HG03432 (cell line): Measurements from ENCODE around the gene DNM3.
A peak's percentile ranks its signal among the peaks of the same experiment; 100 is the strongest.

Experiments used
- ATAC-seq: cut with Tn5 transposase; IDR thresholded peaks from one replicate; pipeline ENCODE4 v1.9.1; 2021; ENCODE audit warnings: mild to moderate bottlenecking, moderate library complexity; ENCODE audit not compliant: unreplicated experiment

DNM3 gene

DNA sequence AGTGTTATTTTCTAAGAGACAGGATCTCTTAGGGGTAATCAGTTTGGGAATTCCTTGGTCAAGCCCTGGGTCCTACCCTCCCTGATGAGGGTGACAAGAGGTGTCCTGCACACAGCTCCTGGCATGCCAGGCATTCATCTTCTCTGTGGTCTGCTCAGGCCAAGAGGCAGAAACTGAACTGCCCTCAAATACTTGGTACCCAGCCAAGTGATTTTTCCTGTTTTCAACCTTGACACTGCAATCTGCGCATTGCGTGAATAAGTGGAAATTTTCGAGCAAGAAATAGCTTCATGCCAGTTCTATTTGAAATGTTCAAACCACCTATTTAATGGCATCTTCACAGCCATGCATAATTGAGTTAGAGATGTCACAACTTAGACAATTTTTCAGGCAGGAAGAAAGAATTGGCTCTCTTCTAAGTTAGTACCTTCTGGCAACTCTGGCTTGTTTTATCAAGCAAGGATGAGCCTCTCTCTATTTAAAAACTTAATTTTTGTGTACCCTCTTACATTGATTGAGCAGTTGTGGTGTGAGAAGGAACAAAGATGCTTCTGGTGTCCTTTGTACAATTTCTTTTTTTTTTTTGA lies 27.0 kb downstream of the DNM3 start:
- no peak for ATAC-seq

DNA sequence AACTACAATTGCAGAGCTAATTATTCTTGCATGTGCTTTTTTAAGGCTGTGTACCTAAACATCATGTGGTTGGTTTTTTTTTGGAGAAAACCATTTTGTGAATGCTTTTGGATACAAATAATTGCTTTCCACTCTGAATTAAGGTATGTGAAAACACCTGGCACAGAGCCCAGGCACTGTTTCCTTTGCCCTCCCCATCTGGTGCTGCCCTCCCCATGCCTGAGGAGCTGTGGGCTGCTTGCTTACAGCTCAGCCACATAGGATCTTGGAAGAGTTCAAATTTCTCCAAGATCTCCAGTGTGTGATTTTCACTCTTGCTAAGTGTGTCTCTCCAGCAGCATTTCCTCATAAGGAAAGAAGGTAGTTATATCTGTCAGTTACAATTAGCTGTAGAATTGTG lies 27.8 kb downstream of the DNM3 start:
- ATAC-seq: no peak

DNA sequence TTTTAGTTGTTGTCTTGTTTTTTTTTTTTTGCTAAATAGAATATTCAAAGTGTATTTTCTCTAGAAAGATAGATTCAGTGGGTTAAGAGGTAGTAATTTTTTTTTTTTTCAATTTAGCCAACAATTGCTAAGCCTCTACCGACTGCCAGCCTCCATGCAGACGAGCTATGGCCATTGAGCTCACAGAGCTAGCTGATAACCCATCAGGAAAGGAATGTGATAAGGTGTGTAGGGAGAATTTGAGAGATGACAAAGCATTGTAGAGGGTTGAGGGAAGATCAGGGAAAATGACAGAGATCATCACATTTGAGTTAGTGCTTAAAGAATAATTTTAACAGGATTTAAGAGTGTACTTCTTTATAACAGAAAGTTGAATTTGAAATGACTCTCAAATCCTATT lies 30.6 kb downstream of the DNM3 start:
- ATAC-seq: no peak

DNA sequence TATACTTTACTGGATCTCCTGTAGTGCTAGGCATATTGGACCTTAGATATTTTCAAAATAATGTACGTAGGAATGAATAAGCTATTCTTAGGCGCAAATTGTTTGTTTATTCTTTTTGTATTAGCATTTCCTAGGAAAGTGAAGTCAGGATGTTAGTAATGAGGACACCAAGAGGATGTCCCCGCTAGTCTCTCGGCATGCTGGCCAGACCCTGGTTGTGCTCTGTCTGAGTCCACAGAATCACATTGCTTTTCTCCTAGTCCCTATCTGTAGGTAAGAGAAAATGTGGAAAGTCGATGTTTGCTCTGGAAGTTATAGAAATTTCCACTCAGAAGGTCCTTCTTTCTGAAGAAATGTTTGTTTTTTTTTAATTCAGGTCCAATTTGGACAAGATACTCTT lies 31.1 kb downstream of the DNM3 start:
- no peak for ATAC-seq

DNA sequence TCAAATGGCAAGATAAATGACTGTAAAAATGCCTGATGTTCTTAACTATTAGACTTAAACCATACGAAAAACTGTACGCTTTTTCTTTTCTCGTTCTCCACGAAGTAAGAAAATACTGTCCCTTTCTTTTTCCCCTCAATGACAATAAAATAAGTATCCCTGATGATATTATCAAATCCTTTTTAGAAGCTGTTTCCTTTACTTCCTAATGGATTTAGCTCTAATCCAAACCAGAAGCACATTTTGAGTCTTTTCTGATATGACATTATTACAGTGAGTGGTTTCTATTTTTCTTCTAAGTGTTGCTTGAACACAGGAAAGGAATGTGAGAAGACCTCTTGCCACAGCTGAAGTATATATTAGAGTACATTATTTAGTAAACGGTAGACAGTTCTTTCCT lies 32.4 kb downstream of the DNM3 start:
- ATAC-seq: no peak

DNA sequence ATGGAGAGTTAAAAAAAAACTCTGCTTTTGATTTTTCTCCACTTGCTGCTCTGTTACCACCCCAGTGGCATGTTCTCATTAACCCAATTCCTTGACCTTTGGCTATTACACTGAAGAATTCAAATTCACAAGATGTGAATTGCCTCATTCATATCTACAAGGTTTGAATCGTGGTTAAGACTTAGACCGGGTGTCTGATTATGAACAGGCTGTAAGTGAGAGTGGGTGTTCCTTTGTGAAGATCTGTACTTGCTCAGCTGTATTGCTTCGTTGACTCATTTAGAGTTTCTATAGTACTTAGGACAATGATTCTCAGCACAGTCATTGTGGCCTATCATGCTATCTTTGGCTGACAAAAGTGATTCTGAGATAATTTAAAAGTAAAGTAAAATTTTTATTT lies 36.4 kb downstream of the DNM3 start:
- ATAC-seq: peak; percentile 96

DNA sequence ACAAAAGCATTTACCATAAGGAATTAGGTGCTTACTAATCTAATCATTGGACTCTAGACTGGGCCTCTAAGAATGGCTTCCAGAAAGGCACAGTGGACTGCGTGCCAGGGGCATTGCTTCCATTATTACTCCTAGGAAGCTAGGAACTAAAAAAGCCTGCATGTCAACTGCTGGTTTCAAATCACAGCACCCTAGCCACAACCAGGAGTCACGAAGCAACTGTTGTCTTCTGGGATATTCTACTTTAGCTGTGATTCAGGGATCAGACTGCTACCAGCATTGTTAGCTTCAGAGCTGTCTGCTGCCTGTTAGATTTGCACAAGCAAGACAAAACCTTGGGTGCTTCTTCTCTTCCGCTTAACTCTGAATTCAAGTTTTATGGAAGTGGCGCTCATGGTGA lies 38.3 kb downstream of the DNM3 start:
- ATAC-seq: no peak

DNA sequence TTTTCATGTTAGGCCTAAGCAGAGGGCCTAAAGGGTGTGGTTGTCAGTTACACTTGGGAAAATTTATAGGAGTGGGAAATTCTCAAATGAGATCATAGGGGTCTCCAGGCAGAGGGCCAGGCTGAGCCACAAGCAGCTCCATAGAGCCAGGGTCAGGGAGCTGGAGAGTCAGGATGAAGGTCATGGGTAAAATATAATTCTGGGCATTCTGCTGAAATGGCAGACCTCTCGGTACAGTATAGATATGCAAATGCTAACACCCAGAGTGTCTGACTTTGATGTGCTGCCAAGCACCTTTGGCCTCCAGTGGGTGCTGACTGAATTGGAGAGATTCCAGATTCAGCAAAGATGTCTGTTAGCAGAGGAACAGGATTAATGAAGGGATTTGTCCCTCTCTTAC lies 40.1 kb downstream of the DNM3 start:
- ATAC-seq: no peak

DNA sequence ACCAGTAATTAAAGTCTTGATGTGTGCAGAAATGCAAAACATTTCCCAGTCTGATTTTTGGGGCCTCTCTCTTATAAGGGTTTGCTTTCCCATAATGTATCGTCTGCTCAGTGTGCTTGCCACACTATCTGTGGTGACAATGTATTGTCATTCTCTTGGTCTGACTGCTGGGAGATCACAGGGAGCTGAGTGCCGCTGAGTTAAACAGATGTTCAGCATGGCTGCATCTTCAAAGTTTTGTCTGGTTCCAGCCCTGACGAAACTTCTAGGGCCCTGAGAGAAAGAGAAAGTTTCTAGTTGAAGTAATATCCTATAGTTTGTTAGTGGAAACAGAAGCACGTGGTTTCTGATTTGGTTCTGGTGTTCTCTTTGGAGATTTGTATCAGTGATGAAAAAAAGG lies 42.6 kb downstream of the DNM3 start:
- peak; percentile 65 for ATAC-seq

DNA sequence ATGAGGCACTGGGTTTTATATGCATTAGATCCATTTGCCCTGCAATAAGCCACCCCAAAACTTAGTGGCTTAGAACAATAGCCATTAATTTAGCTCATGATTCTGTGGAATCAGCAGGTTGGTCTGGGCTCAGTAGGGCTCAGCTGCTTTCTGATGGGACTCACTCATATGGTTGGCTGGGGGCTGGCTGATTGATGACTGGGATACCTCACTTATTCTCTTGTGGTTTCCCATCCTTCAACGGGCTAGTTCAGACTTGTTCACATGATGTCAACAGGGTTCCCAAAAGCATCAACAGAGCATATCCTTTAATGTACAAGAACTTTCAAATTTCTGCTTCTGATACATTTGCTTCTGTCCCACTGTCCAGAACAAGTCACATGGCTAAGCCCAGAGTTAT lies 43.2 kb downstream of the DNM3 start:
- ATAC-seq: peak; percentile 22

DNA sequence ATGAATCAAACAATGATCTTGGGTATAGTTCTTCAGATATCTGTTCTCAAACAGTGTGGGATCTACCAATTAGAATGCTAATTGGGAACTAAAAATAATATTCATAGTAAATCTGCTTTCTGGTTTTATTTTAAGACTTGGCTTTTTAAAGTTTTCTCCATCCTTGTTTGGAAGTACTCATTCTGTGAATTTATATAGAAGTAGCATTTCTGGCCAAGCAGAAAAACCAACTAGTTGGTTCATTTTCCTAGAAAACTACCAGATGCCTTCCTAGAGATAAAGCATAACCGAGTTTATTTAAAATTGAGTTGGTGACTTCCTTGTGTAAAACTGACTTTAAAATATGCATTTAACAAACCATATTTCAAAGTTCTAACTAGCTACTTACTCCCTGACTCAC lies 48.8 kb downstream of the DNM3 start:
- ATAC-seq: no peak

DNA sequence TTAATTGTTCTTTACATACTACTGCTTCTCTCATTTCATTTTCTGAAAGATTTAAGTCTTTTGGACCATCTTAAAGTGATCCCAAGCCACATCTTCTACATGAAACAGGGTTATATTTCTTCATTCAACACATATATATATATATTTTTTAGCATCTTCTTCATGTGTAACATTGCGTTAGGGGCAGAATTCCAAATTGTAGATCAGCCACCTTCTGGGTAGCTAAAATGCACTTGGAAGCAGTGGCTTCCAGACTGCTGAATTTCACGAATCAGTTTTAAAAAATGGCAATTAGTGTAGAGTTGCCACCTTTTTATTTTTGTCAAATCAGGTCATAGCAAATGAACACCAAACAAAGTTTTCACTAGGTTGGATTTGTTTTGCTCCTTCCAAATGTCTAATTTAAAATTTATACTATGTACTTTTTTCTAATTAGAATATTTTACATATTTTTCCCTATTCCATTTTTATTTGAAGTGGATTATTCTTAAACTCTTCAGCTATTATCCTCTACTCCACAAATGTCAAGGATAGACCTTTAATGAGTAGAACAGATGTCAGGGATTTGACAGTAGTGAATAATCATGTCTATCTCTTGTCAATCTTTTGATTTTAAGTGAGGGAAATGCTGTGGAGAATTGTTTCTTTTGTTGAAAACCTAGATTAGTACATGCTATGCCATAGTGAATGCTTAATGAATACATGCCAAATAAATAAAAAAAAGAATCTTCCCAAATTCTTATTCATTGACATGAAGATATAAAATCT lies 55.8 kb downstream of the DNM3 start:
- ATAC-seq: no peak

DNA sequence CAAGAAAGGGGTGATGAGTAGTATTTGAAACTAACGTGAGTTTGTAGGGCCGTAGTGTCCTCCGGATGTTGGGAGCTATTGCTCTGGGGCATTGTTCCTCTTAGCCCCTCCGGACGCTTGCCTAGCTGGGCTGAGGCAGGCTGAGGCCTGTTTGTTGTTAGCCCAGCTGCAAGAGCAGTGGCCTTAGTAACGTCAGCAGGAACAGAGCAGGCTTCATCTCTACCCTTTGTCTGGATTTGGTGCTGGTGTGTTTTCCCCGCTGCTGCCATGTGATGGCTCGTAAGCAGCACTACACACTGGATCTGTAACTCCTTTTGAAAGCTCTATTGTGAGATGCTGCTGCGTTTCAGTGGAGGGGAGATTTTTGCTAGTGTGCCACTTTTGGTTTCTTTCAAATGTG lies 57.6 kb downstream of the DNM3 start:
- ATAC-seq: no peak

DNA sequence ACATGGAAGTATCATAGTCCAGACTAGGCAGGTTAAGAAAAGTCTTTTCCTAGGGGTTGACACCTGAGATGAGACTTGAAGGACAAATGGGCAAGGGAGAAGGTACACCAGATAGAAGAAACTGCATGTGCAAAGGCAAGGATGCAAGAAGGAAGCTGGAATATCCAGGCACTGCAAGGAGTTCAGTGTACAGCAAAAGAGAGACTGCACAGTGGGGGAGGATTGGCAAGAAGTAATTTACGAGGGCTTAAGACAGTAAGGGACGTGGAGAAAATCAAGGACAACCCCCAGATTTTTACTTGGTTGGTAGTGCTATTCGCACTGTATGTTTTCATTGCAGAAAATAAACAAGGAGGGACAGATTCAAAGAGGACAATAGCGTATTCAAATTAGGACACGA lies 58.5 kb downstream of the DNM3 start:
- ATAC-seq: no peak

DNA sequence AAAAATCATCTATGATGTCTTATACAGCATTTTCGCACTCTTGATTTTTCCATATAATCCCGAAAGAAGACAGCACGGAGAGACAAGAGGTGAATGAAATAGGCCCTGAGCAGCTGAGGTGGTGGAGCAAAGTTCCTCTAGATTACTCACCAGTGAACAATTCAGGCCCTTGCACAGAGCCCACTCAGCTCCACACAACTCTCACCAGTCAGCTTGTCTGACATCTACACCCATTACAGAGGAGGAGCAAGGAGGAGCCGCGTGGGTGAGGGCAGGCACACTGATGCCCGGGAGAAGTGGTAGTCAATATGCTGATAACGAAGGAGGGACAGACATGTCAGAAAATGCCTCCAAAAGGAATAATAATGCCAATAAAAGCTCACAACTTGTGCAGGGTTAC lies 59.9 kb downstream of the DNM3 start:
- ATAC-seq: no peak

DNA sequence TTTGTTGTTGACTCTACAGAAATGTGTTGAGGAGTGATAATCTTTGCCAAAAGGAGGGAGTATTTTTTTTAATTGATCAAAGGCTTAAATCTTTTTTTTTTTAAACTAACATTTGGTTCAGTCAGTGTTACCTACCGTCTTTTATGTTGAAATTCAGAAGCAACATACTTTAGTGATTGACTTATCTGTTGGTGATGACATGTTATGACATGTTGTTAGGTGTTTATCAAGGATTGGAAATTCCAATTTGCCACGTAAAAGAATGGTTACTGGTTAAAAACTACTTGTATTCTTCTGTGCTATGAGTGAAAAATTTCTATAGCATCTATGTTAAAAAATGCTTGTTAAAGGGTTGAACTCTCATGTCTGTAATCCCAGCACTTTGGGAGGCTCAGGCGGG lies 61.2 kb downstream of the DNM3 start:
- ATAC-seq: no peak

DNA sequence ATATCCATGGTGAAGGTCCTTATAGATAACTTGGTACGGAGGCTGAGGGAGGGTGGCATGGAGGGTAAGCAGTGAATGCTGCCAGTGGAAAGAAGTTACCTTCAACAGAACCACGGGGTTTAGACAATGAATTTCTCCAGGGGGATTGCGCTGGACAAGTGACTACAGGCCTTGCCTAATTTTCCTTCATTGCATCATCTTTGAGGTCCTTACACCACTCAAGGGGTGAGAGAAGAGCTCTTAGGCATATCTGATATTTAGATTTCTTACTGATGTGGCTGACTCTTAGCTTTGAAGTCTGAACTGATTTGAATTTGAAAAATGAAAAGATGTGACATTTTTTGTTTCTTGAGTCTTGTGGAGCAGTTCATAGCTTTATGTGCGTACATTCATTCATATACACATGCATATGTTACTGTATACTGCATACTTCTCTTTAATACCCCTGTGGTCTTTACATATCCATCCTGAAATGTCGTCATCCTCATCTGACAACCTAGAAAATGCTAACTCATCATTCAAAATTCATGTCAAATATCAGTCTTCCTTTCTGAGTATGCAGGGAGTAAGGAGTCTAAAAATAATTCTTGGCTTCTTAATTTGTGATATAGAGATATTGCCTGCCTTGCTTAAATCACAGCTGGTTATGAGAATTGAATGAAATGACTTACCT lies 63.6 kb downstream of the DNM3 start:
- no peak for ATAC-seq

DNA sequence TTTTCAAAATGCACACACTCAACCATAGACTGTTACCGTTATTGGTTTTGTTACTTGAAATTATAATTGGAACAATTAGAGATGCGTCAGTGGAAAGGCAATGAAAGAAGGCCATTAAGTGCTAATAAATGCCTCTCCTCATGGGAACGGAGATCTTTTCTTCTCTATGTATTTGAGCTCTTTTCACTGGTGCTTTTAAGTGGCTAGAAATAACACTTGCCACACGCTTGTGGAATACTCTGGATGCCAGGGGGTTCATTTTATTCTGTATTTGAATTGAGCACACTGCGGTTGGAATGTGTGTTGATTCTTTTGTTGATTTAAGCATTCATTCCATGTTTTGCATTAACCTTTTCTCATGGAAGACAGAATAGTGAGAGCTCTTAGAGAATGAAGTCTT lies 68.4 kb downstream of the DNM3 start:
- ATAC-seq: no peak

DNA sequence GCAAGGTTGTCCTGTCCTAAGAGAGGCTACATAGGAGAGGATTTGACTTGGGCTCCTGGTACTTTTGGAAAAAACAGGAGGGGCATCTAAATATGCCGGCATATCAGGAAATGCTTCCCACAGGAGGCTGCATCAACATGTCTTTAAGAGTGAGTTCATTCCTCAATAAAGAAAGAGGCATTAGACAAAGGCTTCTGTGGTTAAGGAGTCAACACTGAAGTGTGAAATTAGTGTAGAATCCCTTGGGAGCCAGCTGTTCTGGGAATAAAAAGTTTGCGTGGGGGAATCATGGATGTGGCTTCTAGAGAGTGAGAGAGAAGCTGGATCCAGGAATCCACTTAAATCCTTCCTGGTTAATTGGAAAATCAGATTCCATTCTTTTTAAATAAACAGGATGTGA lies 69.5 kb downstream of the DNM3 start:
- no peak for ATAC-seq

DNA sequence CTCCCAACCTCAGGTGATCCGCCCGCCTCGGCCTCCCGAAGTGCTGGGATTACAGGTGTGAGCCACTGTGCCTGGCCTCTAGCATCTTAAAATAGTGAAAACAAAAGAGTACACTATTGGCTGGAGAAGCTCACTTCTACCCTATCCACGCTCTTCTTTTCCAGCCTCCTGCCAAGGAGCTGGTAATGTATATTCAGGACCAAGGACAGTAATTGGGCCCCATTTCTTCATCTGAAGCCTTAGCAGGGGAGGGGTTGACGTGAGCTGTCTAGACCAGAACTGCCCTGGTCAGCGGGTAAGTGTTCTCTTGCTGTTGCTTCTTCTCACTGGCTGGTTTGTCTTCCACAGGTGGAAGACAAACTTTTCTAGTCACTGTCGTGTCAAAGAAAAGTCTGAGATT lies 70.2 kb downstream of the DNM3 start:
- no peak for ATAC-seq

DNA sequence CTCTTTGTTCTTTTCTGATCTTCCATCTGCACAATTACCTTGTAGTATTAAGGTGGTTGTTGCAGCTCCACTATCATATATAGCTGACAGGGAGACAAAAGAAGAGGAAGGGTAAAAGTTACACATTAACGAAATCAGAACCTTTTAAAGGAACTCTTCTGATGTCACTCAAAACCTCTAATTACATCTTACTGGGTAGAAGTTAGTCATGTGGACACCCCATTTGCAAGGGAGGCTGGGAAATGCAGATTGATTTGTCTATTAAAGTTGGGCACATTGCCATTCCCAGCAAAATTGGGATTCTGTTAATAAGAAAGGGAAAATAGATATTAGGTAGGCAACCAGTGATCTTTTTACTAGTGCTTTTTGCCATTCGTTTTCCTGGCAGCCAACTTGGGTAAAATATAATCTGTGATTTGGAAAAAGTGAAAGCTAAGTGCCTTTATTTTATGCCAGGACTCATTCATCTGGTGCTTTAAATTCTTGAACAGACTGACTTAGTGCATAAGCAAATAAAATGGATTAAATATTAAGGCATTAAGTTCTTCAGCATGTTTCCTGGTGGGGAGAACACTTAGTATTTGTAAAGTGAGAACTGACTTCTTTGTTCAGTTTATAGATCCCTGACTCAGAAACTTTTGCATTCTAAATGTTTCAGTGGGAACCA lies 71.3 kb downstream of the DNM3 start:
- ATAC-seq: no peak

DNA sequence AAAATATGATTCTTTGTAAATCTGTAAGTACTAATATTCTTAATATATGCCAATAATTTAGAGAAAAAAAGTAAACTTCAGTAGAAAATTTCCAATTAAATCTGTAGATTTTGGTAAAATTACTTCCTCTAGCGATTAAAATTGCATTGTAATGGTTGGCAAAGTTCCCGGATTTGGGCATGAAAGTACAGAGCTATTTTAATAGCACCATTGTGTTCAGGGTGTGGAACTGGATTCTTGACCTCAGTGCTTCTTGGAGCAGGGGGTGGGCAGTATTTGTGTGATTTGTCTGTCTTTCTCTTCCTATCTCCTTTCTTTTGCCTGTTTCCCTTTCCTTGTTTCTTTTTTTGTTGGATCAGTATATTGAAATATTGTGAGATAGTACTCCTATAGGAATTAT lies 72.1 kb downstream of the DNM3 start:
- ATAC-seq: no peak
